ENCODE data around the gene GDF9. TPM values are rescaled to one million over a fixed set of nuclear protein-coding genes. Genes with fewer than 3 reads are reported as not detected.

Gene GDF9
- total RNA-seq, 3 donors from 2014 or later (not counting 1 experiment from before 2014, with no cell fraction given) = 0.53 to 0.78 (median 0.57) TPM

- H3K4me1 Mint-ChIP-seq = no peaks in the 10 kb centered on the region
- Histone ChIP-seq H3K27me3 (ENCODE audit: control insufficient read depth, insufficient read depth, low read length) (no peaks in the 10 kb centered on the region), H3K27ac (ENCODE audit: low read length) (no peak overlapping the region), H3K36me3 (ENCODE audit: control insufficient read depth, insufficient read depth, low read length) (no peaks in the 10 kb centered on the region), H3K9me3 (ENCODE audit: control insufficient read depth, insufficient read depth, low read length) (no peaks in the 10 kb centered on the region), H3K4me1 (ENCODE audit: control insufficient read depth, insufficient read depth, low read length) (no peaks in the 10 kb centered on the region), H3K4me3 (ENCODE audit: low read length) (no peak overlapping the region)
- no peaks in the 10 kb centered on the region for H3K9me3 Mint-ChIP-seq
- no peak for DNase-seq
- TF ChIP-seq CTCF (IDR thresholded peaks at IDR 0.05) = no peak
- WGBS (ENCODE audit: insufficient coverage) = 94% methylated on average over 1 of the region's 1 CpG
- H3K27me3 Mint-ChIP-seq (ENCODE audit: low read depth in 2 of 2) = no peaks in the 10 kb centered on the region
- H3K27ac Mint-ChIP-seq = no peak overlapping the region
- H3K36me3 Mint-ChIP-seq = no peaks in the 10 kb centered on the region
- intact Hi-C loops (cut with micrococcal nuclease) = no loop called here
- H3K4me3 Mint-ChIP-seq = no peak overlapping the region
- ATAC-seq = no peak
Measured at GRCh38 chr5:132836852-132837251, 29.4 kb downstream of the GDF9 start.

- no peaks in the 10 kb centered on the region for H3K36me3 Mint-ChIP-seq
- no peak overlapping the region for H3K4me3 ChIP-seq (ENCODE audit: low read length)
- H3K4me3 Mint-ChIP-seq = no peak overlapping the region
- intact Hi-C loops (cut with micrococcal nuclease) = no loop called here
- TF ChIP-seq CTCF (IDR thresholded peaks at IDR 0.05) = no peak
- no peak overlapping the region for H3K27ac ChIP-seq (ENCODE audit: low read length)
- DNase-seq (no peak), ATAC-seq (no peak)
- H3K9me3 ChIP-seq (ENCODE audit: control insufficient read depth, insufficient read depth, low read length) = no peaks in the 10 kb centered on the region
- no peaks in the 10 kb centered on the region for H3K9me3 Mint-ChIP-seq
- H3K27ac Mint-ChIP-seq = no peak overlapping the region
- H3K27me3 ChIP-seq (ENCODE audit: control insufficient read depth, insufficient read depth, low read length) = peaks cover 3% of the 10 kb centered on the region
- H3K36me3 ChIP-seq (ENCODE audit: control insufficient read depth, insufficient read depth, low read length) = no peaks in the 10 kb centered on the region
- H3K27me3 Mint-ChIP-seq (ENCODE audit: low read depth in 2 of 2) = peaks cover 16 to 17% of the 10 kb centered on the region in 2 donors
- H3K4me1 Mint-ChIP-seq = peaks cover 6 to 19% of the 10 kb centered on the region in 2 donors
- H3K4me1 ChIP-seq (ENCODE audit: control insufficient read depth, insufficient read depth, low read length) = peaks cover 12% of the 10 kb centered on the region
- WGBS (ENCODE audit: insufficient coverage) = 97% methylated on average over 3 of the region's 3 CpGs
Measured at GRCh38 chr5:132834057-132834456, 32.2 kb downstream of the GDF9 start.

DNA sequence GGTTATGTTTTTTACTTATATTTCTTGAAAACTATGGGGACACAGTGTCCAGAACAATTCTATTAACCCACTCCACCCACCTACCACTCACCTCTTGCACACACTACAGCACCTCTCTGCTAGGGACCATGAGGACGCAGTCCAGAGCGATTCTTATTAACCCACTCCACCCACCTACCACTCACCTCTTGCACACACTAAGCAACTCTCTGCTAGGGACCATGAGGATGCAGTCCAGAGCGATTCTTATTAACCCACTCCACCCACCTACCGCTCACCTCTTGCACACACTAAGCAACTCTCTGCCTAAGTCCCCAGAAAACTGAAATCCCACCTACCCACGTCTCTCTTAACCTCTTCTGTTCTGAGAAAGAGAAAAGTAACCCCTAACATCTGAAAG is 33.7 kb downstream of the GDF9 start:
- no peak for ATAC-seq
- no peak for DNase-seq
- no peaks in the 10 kb centered on the region for H3K9me3 Mint-ChIP-seq
- no peaks in the 10 kb centered on the region for H3K36me3 Mint-ChIP-seq
- H3K4me3 Mint-ChIP-seq = peak overlapping the region; percentile 65
- peaks cover 6 to 19% of the 10 kb centered on the region in 2 donors for H3K4me1 Mint-ChIP-seq
- intact Hi-C loops (cut with micrococcal nuclease) = no loop called here
- no peak for TF ChIP-seq CTCF (IDR thresholded peaks at IDR 0.05)
- no peak overlapping the region for H3K4me3 ChIP-seq (ENCODE audit: low read length)
- no peak overlapping the region for H3K27ac ChIP-seq (ENCODE audit: low read length)
- no peaks in the 10 kb centered on the region for H3K9me3 ChIP-seq (ENCODE audit: control insufficient read depth, insufficient read depth, low read length)
- no peaks in the 10 kb centered on the region for H3K36me3 ChIP-seq (ENCODE audit: control insufficient read depth, insufficient read depth, low read length)
- H3K4me1 ChIP-seq (ENCODE audit: control insufficient read depth, insufficient read depth, low read length) = peaks cover 12% of the 10 kb centered on the region
- H3K27ac Mint-ChIP-seq = no peak overlapping the region
- WGBS (ENCODE audit: insufficient coverage) = 96% methylated on average over 5 of the region's 5 CpGs
- H3K27me3 Mint-ChIP-seq (ENCODE audit: low read depth in 2 of 2) = peaks cover 20 to 24% of the 10 kb centered on the region in 2 donors
- peaks cover 7% of the 10 kb centered on the region for H3K27me3 ChIP-seq (ENCODE audit: control insufficient read depth, insufficient read depth, low read length)
